GM12878 (cell line): ENCODE measurements around the gene BIRC5. TPM values are rescaled to one million over a fixed set of nuclear protein-coding genes. Genes with fewer than 3 reads are reported as not detected.

ENCODE experiments used
- ATAC-seq: fragments of 200-7000 bp; cut with Tn5 transposase; 3 replicates; pipeline ENCODE4 v1.9.1; 2020; ENCODE audit warnings: mild to moderate bottlenecking, moderate library complexity
- BruUV-seq: library from RNA; stranded (reverse); fragments of 400-500 nt; replicated peaks from 2 replicates; lab custom pipeline; 2021; lab: Mats Ljungman, UMichigan
- CTCF ChIA-PET: fragments of 300-600 bp; sonication (Branson Sonifier 250); formaldehyde crosslinking; extraction: SDS; loops from one replicate; lab custom pipeline; 2021; ENCODE audit warnings: inconsistent platforms; lab: Yijun Ruan, JAX
- POLR2A ChIA-PET: fragments of 350-600 bp; formaldehyde crosslinking; extraction: SDS; loops from one replicate; lab custom pipeline; 2021; ENCODE audit warnings: inconsistent platforms; lab: Charles Lee
- RAD21 ChIA-PET: fragments of 300-600 bp; sonication (Branson Sonifier 250); formaldehyde crosslinking; loops from one replicate; lab custom pipeline; 2023; ENCODE audit warnings: antibody characterized with exemption; ENCODE audit not compliant: unreplicated experiment; lab: Charles Lee
- SMC1A ChIA-PET: fragments of 300-600 bp; sonication (Branson Sonifier 250); formaldehyde crosslinking; loops from one replicate; lab custom pipeline; 2023; ENCODE audit not compliant: unreplicated experiment, uncharacterized antibody; lab: Charles Lee
- DNase-seq: peaks from one replicate; pipeline ENCODE4 v3.0.0-alpha.2; 2011; ENCODE audit warnings: low read depth, low spot score
- FAIRE-seq: peaks from 3 replicates; lab custom pipeline; 2011; peaks lifted over from hg19 to GRCh38; lab: Jason Lieb, UNC
- H2AFZ ChIP-seq: 2 replicates; pipeline ENCODE4 v1.6.0; 2011; ENCODE audit warnings: low read depth, low read length, control low read depth; ENCODE audit not compliant: control insufficient read depth
- H3K27ac ChIP-seq: 2 replicates; pipeline ENCODE4 v1.5.1; 2011; ENCODE audit warnings: control low read depth; ENCODE audit not compliant: control insufficient read depth, insufficient read depth
- H3K27me3 ChIP-seq, 2 experiments: replicated peaks in 1 of 2; 2 replicates each; pipeline versions ENCODE4 v1.6.0 to v1.6.1; 2011; ENCODE audit warnings: low read length in 1 of 2; ENCODE audit not compliant: control insufficient read depth in 2 of 2, insufficient read depth in 2 of 2
- H3K36me3 ChIP-seq, 2 experiments: 2 replicates each; pipeline ENCODE4 v1.5.1; 2011; ENCODE audit warnings: low read length in 1 of 2; ENCODE audit not compliant: control insufficient read depth in 2 of 2, insufficient read depth in 2 of 2
- H3K4me1 ChIP-seq: 2 replicates; pipeline ENCODE4 v1.6.1; 2011; ENCODE audit warnings: mild to moderate bottlenecking, low read length, moderate library complexity, mixed read lengths; ENCODE audit not compliant: control insufficient read depth, insufficient read depth
- H3K4me2 ChIP-seq: 2 replicates; pipeline ENCODE4 v1.6.0; 2011; ENCODE audit warnings: control low read depth; ENCODE audit not compliant: control insufficient read depth, insufficient read depth
- H3K4me3 ChIP-seq: fragments of 200-600 bp; sonication (generic); 2 replicates; pipeline ENCODE4 v1.5.1; 2016
- H3K79me2 ChIP-seq: 2 replicates; pipeline ENCODE4 v1.6.0; 2011; ENCODE audit warnings: low read length; ENCODE audit not compliant: control insufficient read depth, insufficient read depth
- H3K9ac ChIP-seq: 2 replicates; pipeline ENCODE4 v1.8.0; 2011; ENCODE audit warnings: low read length, control low read depth, mixed read lengths; ENCODE audit not compliant: control insufficient read depth, insufficient read depth
- H3K9me3 ChIP-seq: replicated peaks from 3 replicates; pipeline ENCODE4 v1.5.1; 2011; ENCODE audit warnings: mild to moderate bottlenecking, low read length; ENCODE audit not compliant: control insufficient read depth, insufficient read depth
- H4K20me1 ChIP-seq: 2 replicates; pipeline ENCODE4 v1.6.0; 2011; ENCODE audit not compliant: control insufficient read depth, insufficient read depth
- ATF7 ChIP-seq: fragments of 450-650 bp; IDR thresholded peaks from 2 replicates; pipeline ENCODE4 v1.6.1; 2016; ENCODE audit warnings: low read depth, mild to moderate bottlenecking
- BHLHE40 ChIP-seq, 2 experiments: fragments of 450-650 bp in 1 of 2; IDR thresholded peaks; 2 replicates each; pipeline ENCODE4 v1.6.1; 2011 to 2017; ENCODE audit warnings: low read depth in 2 of 2, borderline replicate concordance in 1 of 2, improper control_type of control experiment in 1 of 2, low read length in 1 of 2, mild to moderate bottlenecking in 1 of 2
- CBFB ChIP-seq: IDR thresholded peaks from 2 replicates; pipeline ENCODE4 v1.6.1; 2016; ENCODE audit warnings: antibody characterized with exemption, low read depth
- CHD4 ChIP-seq: fragments of 200-600 bp; sonication (generic); IDR thresholded peaks from 2 replicates; pipeline ENCODE4 v1.6.1; 2016; ENCODE audit warnings: mild to moderate bottlenecking
- DPF2 ChIP-seq: fragments of 450-650 bp; IDR thresholded peaks from 2 replicates; pipeline ENCODE4 v1.6.1; 2017; ENCODE audit warnings: mild to moderate bottlenecking
- EP300 ChIP-seq, 2 experiments: fragments of 150-350 bp in 1 of 2; IDR thresholded peaks; 2 replicates each; pipeline ENCODE4 v1.6.1; 2011 to 2012; ENCODE audit warnings: low read depth in 2 of 2, low read length in 2 of 2, borderline replicate concordance in 1 of 2, improper control_type of control experiment in 1 of 2, inconsistent platforms in 1 of 2; ENCODE audit not compliant: control insufficient read depth in 1 of 2
- GATAD2B ChIP-seq: fragments of 450-650 bp; conservative IDR thresholded peaks from 2 replicates; pipeline ENCODE4 v1.6.1; 2017; ENCODE audit warnings: low read depth, mild to moderate bottlenecking, moderate library complexity
- IKZF2 ChIP-seq, 2 experiments: fragments of 450-650 bp; IDR thresholded peaks; 2 replicates each; pipeline ENCODE4 v1.6.1; 2017; ENCODE audit warnings: mild to moderate bottlenecking in 2 of 2, moderate library complexity in 2 of 2
- LARP7 ChIP-seq: fragments of 450-650 bp; IDR thresholded peaks from 2 replicates; pipeline ENCODE4 v1.6.1; 2017; ENCODE audit warnings: mild to moderate bottlenecking
- MTA2 ChIP-seq: fragments of 450-650 bp; IDR thresholded peaks from 2 replicates; pipeline ENCODE4 v1.6.1; 2016; ENCODE audit warnings: low read depth, mild to moderate bottlenecking, moderate library complexity
- NBN ChIP-seq: fragments of 450-650 bp; IDR thresholded peaks from 2 replicates; pipeline ENCODE4 v1.6.1; 2016
- NR2F1 ChIP-seq: fragments of 450-650 bp; conservative IDR thresholded peaks from 2 replicates; pipeline ENCODE4 v1.6.1; 2017; ENCODE audit warnings: mild to moderate bottlenecking
- PAX5 ChIP-seq: IDR thresholded peaks from 2 replicates; pipeline ENCODE4 v1.6.1; 2011; ENCODE audit warnings: low read depth, low read length, borderline replicate concordance
- POLR2AphosphoS5 ChIP-seq: IDR thresholded peaks from 2 replicates; pipeline ENCODE4 v1.6.1; 2011; ENCODE audit warnings: mild to moderate bottlenecking, low read length, inconsistent platforms
- POU2F2 ChIP-seq: IDR thresholded peaks from 3 replicates; pipeline ENCODE4 v1.6.1; 2011; ENCODE audit warnings: low read depth, mild to moderate bottlenecking, low read length, borderline replicate concordance
- RCOR1 ChIP-seq: conservative IDR thresholded peaks from 2 replicates; pipeline ENCODE4 v1.6.1; 2012; ENCODE audit warnings: low read depth, low read length, improper control_type of control experiment
- RELA ChIP-seq: fragments of 450-650 bp; IDR thresholded peaks from 2 replicates; pipeline ENCODE4 v1.8.0; 2014; ENCODE audit warnings: borderline replicate concordance; ENCODE audit not compliant: partially characterized antibody
- RUNX3 ChIP-seq: IDR thresholded peaks from 2 replicates; pipeline ENCODE4 v1.6.1; 2012; ENCODE audit warnings: low read length, inconsistent platforms
- SMARCA5 ChIP-seq: fragments of 450-650 bp; IDR thresholded peaks from 2 replicates; pipeline ENCODE4 v1.6.1; 2017; ENCODE audit warnings: mild to moderate bottlenecking
- SPI1 ChIP-seq: IDR thresholded peaks from 2 replicates; pipeline ENCODE4 v1.6.1; 2011; ENCODE audit warnings: low read depth, mild to moderate bottlenecking, low read length, moderate library complexity, borderline replicate concordance; ENCODE audit not compliant: insufficient read depth
- SUPT20H ChIP-seq: IDR thresholded peaks from 2 replicates; pipeline ENCODE4 v1.6.1; 2011; ENCODE audit warnings: low read depth, mild to moderate bottlenecking, low read length, moderate library complexity, borderline replicate concordance; ENCODE audit not compliant: control insufficient read depth
- TCF12 ChIP-seq: IDR thresholded peaks from 2 replicates; pipeline ENCODE4 v1.6.1; 2011; ENCODE audit warnings: low read depth, mild to moderate bottlenecking, low read length
- TCF3 ChIP-seq: IDR thresholded peaks from 2 replicates; pipeline ENCODE4 v1.6.1; 2012; ENCODE audit warnings: low read depth, mild to moderate bottlenecking, low read length, borderline replicate concordance; ENCODE audit not compliant: insufficient read depth
- ZNF274 ChIP-seq: IDR thresholded peaks from one replicate; pipeline ENCODE4 v1.8.0; 2011; ENCODE audit not compliant: insufficient read length, insufficient read depth
- ZNF384 ChIP-seq: IDR thresholded peaks from 2 replicates; pipeline ENCODE4 v1.6.1; 2012; ENCODE audit warnings: low read depth, mild to moderate bottlenecking, low read length, improper control_type of control experiment, borderline replicate concordance
- WGBS: methylation state at CpG from one replicate; pipeline ENCODE4 v1.1.6; 2016; ENCODE audit warnings: low lambda C conversion rate; ENCODE audit not compliant: insufficient replicate concordance, insufficient coverage; ENCODE audit errors: missing lambda C conversion rate; 5-methylcytosine and 5-hydroxymethylcytosine counted together
- in situ Hi-C: fragments of 300-500 bp; cut with MboI; formaldehyde crosslinking; loops from 9 replicates; pipeline ENCODE4 v1.14.3; 2018; ENCODE audit warnings: mixed read lengths
- intact Hi-C: fragments of 100-400 bp; cut with micrococcal nuclease; formaldehyde crosslinking; loops from one replicate; pipeline ENCODE4 v1.14.2; 2022; ENCODE audit not compliant: unreplicated experiment
- polyA plus RNA-seq, 11 experiments: library from polyadenylated mRNA; depleted of rRNA in 4 of 11; unstranded in 6 of 11; stranded (reverse) in 5 of 11; fragments of >200 nt; fragmentation: Nextera tagmentation in 4 of 11; fragmentation: Illumina TruSeq in 1 of 11; extraction: Ambion mirVana in 4 of 11; extraction: Trizol in 1 of 11; gene quantifications; 1 replicate in 1 of 11; 2 replicates in 10 of 11; pipeline versions ENCODE4 v1.2.1 to v1.2.3, GENCODE V29; 2011 to 2016; ENCODE audit warnings: inconsistent platforms in 2 of 11, missing spikeins in 2 of 11, low read depth in 1 of 11
- total RNA-seq, 4 experiments: library from RNA; depleted of rRNA in 3 of 4; stranded (reverse); fragments of >200 nt in 3 of 4; fragmentation: Illumina TruSeq in 1 of 4; extraction: Trizol in 1 of 4; gene quantifications; 2 replicates each; pipeline versions ENCODE4 v1.2.1 to v1.2.3, GENCODE V29; 2013 to 2021

The BIRC5 gene
- total and polyA plus RNA-seq, 10 of the 15 experiments (the other 5 are each of a cell fraction or from before 2014, with no cell fraction given) = 41.0 to 175 (median 90.8) TPM

GRCh38 chr17:78252111-78252634, 38.1 kb downstream of the BIRC5 start:
- FAIRE-seq (peak; percentile 92), ATAC-seq (peak; percentile 39), DNase-seq (no peak)
- no TSS peak for BruUV-seq
- Histone ChIP-seq H3K36me3 (no peaks in the 10 kb centered on the region), H2AFZ (no peak overlapping the region), H3K9me3 (no peaks in the 10 kb centered on the region), H4K20me1 (no peaks in the 10 kb centered on the region), H3K27ac (no peak overlapping the region), H3K4me3 (no peak overlapping the region), H3K27me3 (no peaks in the 10 kb centered on the region; a peak in 1 of 4 replicates), H3K79me2 (no peaks in the 10 kb centered on the region), H3K9ac (no peak overlapping the region), H3K4me1 (peaks cover 32% of the 10 kb centered on the region), H3K4me2 (peak overlapping the region; percentile 65)
- intact Hi-C loops (loop anchor here (5.0 kb wide), 1 partner anchor 65 kb away; the partner anchor contains the start of genes AFMID and TK1), in situ Hi-C loops (no loop called here)
- WGBS = 37% methylated on average over 12 of the region's 12 CpGs
- ChIA-PET CTCF (interaction anchor here (0.6 to 5.9 kb wide), 26 partner anchors 10 to 238 kb away, joined by 3 to 82 read pairs (median 4); partner anchors contain the start of genes BIRC5 and TK1), POLR2A (interaction anchor here (0.6 to 2.1 kb wide), 2 partner anchors 103 to 233 kb away, joined by 3 to 5 read pairs; no protein-coding TSS in a partner anchor), RAD21 (interaction anchor here (0.6 to 4.4 kb wide), 15 partner anchors 10 to 235 kb away, joined by 3 to 76 read pairs (median 6); no protein-coding TSS in a partner anchor), SMC1A (interaction anchor here (0.6 to 4.1 kb wide), 14 partner anchors 14 to 233 kb away, joined by 3 to 47 read pairs (median 4); partner anchors contain the start of gene BIRC5)
- TF ChIP-seq TCF12 = peak; percentile 81
- TF ChIP-seq GATAD2B = 0 out of 2 replicates have a peak, but pooled peaks have one; percentile 36
- TF ChIP-seq IKZF2 (IDR thresholded peaks at IDR 0.05) = peak in 1 of 2 experiments; percentile 47; a peak in 3 of 4 replicates
- TF ChIP-seq ZNF274 = no peak
- TF ChIP-seq DPF2 = peak; percentile 52; the same call in 1 of the 2 replicates
- TF ChIP-seq NBN = 0 out of 2 replicates have a peak, but pooled peaks have one; percentile 31
- no peak for TF ChIP-seq RELA
- 0 out of 4 replicates have a peak, but pooled peaks of 1 of the 2 experiments have one; percentile 37 for TF ChIP-seq EP300 (IDR thresholded peaks at IDR 0.05; ENCODE audit: borderline replicate concordance in 1 of 2, control insufficient read depth in 1 of 2, low read depth in 2 of 2, low read length in 2 of 2)
- 0 out of 2 replicates have a peak, but pooled peaks have one; percentile 24 for TF ChIP-seq LARP7
- TF ChIP-seq POU2F2 = no peak
- TF ChIP-seq ZNF384 = no peak
- peak; percentile 76 for TF ChIP-seq NR2F1
- TF ChIP-seq SMARCA5 = peak; percentile 31; the same call in 1 of the 2 replicates
- TF ChIP-seq SUPT20H = no peak
- no peak for TF ChIP-seq RCOR1
- TF ChIP-seq PAX5 = no peak
- TF ChIP-seq ATF7 = peak; percentile 57; the same call in 1 of the 2 replicates
- no peak for TF ChIP-seq CHD4
- peak; percentile 94 for TF ChIP-seq RUNX3
- TF ChIP-seq BHLHE40 (IDR thresholded peaks at IDR 0.05; ENCODE audit: borderline replicate concordance in 1 of 2, low read depth in 2 of 2, low read length in 1 of 2) = peak; percentile 64 to 69; a peak in 2 of 4 replicates
- TF ChIP-seq POLR2AphosphoS5 = no peak
- peak; percentile 74; the same call in 1 of the 2 replicates for TF ChIP-seq SPI1
- TF ChIP-seq TCF3 = peak; percentile 80; the same call in 1 of the 2 replicates
- TF ChIP-seq CBFB = peak; percentile 47; the same call in 1 of the 2 replicates
- peak; percentile 53; the same call in 1 of the 2 replicates for TF ChIP-seq MTA2
